HepG2 (cell line): ENCODE measurements around the gene PHF19.

Source experiments
- HNRNPLL ChIP-seq: fragments of 200-400 bp; formaldehyde crosslinking; IDR thresholded peaks from 2 replicates; pipeline ENCODE4 v1.6.1; 2017; ENCODE audit warnings: mild to moderate bottlenecking, low read depth, low read length; ENCODE audit not compliant: poor library complexity, severe bottlenecking
- TFAP4 ChIP-seq: sonication (generic); IDR thresholded peaks from 2 replicates; pipeline ENCODE4 v1.6.1; 2016; ENCODE audit warnings: low read depth, borderline replicate concordance

- no peak for TF ChIP-seq HNRNPLL
- TF ChIP-seq TFAP4 = no peak
These were observed 16.8 kb upstream of the PHF19 start for GRCh38 chr9:120893611-120894307.
